Nephron (organoid): ENCODE results near the gene CCDC97.
A peak's percentile ranks its signal among the peaks of the same experiment; 100 is the strongest.

Experiments
- H3K27ac Mint-ChIP-seq, 3 experiments: 2 replicates each; pipeline ENCODE4 v1.8.0; 2020; ENCODE audit warnings: mixed read lengths in 3 of 3, mild to moderate bottlenecking in 2 of 3, moderate library complexity in 1 of 3
- H3K27me3 Mint-ChIP-seq: 2 replicates; pipeline ENCODE4 v1.8.0; 2021; ENCODE audit warnings: low read depth, mild to moderate bottlenecking, moderate library complexity, mixed read lengths
- H3K36me3 Mint-ChIP-seq: 2 replicates; pipeline ENCODE4 v1.8.0; 2020; ENCODE audit warnings: low read depth, mixed read lengths
- H3K4me1 Mint-ChIP-seq: 2 replicates; pipeline ENCODE4 v1.8.0; 2020; ENCODE audit warnings: mixed read lengths
- H3K4me3 Mint-ChIP-seq, 3 experiments: 2 replicates each; pipeline ENCODE4 v1.8.0; 2020; ENCODE audit warnings: mild to moderate bottlenecking in 3 of 3, mixed read lengths in 3 of 3, moderate library complexity in 2 of 3
- H3K9me3 Mint-ChIP-seq: 2 replicates; pipeline ENCODE4 v1.8.0; 2020; ENCODE audit warnings: mixed read lengths
- TF ChIP-seq, protein P1 (sequence below), 3 experiments: fragments of 200-600 bp; sonication (generic); IDR thresholded peaks; one replicate each; pipeline ENCODE4 v1.5.0; 2021; ENCODE audit warnings: antibody characterized with exemption in 3 of 3; ENCODE audit not compliant: unreplicated experiment in 3 of 3

The CCDC97 gene

DNA sequence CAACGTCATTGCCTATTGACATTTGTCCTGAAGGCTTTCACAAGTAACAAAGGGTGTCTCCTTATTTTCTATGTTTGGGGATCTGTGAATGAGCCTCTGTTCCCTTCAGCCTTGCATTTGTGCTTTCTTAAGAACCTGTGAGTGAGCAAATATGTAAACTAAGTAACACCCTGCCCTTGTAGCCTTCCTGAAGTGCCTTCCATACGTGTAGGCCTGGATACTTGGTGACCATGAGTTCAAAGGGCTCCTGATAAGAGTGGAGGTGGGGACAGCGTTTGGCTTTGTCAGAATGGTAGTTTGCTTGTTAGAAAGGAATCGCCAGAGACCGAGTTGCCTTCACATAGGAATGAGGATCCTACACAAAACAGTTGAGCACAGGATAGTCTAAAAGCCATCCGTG lies 14.5 kb upstream of the CCDC97 start:
- TF ChIP-seq, protein P1, sequence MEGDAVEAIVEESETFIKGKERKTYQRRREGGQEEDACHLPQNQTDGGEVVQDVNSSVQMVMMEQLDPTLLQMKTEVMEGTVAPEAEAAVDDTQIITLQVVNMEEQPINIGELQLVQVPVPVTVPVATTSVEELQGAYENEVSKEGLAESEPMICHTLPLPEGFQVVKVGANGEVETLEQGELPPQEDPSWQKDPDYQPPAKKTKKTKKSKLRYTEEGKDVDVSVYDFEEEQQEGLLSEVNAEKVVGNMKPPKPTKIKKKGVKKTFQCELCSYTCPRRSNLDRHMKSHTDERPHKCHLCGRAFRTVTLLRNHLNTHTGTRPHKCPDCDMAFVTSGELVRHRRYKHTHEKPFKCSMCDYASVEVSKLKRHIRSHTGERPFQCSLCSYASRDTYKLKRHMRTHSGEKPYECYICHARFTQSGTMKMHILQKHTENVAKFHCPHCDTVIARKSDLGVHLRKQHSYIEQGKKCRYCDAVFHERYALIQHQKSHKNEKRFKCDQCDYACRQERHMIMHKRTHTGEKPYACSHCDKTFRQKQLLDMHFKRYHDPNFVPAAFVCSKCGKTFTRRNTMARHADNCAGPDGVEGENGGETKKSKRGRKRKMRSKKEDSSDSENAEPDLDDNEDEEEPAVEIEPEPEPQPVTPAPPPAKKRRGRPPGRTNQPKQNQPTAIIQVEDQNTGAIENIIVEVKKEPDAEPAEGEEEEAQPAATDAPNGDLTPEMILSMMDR (IDR thresholded peaks at IDR 0.05; ENCODE audit: unreplicated experiment in 3 of 3), result no peak
- H3K27me3 Mint-ChIP-seq, result no peaks in the 10 kb centered on the region
- no peak overlapping the region for H3K4me3 Mint-ChIP-seq
- peaks cover 39% of the 10 kb centered on the region for H3K4me1 Mint-ChIP-seq
- H3K36me3 Mint-ChIP-seq, result peaks cover 90% of the 10 kb centered on the region
- no peaks in the 10 kb centered on the region for H3K9me3 Mint-ChIP-seq
- H3K27ac Mint-ChIP-seq, result no peak overlapping the region

DNA sequence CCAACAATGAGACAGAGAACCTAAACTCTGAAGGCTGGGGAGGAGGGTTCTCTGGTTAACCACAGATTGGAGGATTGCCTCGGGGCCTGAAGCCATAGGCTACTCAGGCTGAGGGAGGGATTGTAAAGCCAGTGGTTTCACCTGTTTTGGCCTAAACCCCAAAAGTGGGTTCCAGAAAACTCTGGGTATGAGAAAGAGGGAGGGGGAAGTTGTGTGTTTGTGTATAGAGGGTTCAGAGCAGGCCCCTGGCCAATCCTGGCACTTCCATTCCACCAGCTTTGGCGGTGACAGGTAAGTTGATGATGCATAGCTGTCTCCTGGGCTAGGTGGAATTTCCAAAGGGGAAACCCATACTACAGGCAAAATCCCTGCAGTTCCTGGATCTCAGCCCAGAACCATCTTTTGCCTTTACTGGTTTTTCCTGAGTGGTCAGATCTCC lies 13.5 kb upstream of the CCDC97 start:
- H3K4me3 Mint-ChIP-seq, result no peak overlapping the region
- peak overlapping the region in 1 of 3 experiments; percentile 87 for H3K27ac Mint-ChIP-seq
- H3K36me3 Mint-ChIP-seq, result peaks cover 88% of the 10 kb centered on the region
- peaks cover 42% of the 10 kb centered on the region for H3K4me1 Mint-ChIP-seq
- TF ChIP-seq, protein P1 (IDR thresholded peaks at IDR 0.05; ENCODE audit: unreplicated experiment in 3 of 3), result no peak
- H3K27me3 Mint-ChIP-seq, result no peaks in the 10 kb centered on the region
- H3K9me3 Mint-ChIP-seq, result no peaks in the 10 kb centered on the region

DNA sequence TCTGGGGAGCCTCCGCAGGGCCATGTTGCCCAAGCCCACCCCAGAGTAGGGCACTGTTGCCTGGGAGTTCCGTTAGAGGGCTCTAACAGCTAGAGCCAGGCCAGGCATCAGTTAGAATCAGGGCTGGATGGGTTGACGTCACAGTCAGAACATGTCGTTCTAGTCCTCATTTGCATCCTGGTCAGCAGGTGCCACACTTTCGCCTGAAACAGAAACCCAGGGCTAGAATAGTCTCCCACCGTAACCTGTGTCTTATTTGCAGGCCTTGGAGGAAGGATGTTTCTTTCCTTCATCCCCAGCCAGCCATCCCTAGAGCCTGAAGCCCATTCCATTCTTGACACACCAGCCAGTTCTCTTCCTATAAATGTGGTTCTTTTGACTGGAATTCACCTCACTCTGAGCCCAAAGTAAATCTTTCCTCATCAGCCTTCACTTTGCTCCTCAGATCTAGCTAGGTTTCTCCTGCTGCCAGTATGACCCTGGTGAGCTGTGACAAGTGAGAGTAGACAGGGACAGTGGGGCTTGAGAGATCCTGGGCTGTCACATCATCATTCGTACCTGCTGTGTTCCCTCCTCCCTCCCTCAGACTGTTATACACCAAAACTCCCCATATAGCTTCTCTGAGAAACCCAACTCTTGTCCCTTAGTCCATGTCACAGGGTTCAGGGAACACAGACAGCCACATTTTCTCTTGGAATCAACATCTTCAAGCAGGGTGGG lies 12.2 kb upstream of the CCDC97 start:
- Mint-ChIP-seq H3K4me3 (peak overlapping the region in 1 of 3 experiments; percentile 54), H3K36me3 (peaks cover 87% of the 10 kb centered on the region), H3K27ac (peak overlapping the region; percentile 69 to 87 (median 76)), H3K9me3 (no peaks in the 10 kb centered on the region), H3K4me1 (peaks cover 42% of the 10 kb centered on the region), H3K27me3 (no peaks in the 10 kb centered on the region)
- TF ChIP-seq, protein P1 (IDR thresholded peaks at IDR 0.05; ENCODE audit: unreplicated experiment in 3 of 3), result no peak

DNA sequence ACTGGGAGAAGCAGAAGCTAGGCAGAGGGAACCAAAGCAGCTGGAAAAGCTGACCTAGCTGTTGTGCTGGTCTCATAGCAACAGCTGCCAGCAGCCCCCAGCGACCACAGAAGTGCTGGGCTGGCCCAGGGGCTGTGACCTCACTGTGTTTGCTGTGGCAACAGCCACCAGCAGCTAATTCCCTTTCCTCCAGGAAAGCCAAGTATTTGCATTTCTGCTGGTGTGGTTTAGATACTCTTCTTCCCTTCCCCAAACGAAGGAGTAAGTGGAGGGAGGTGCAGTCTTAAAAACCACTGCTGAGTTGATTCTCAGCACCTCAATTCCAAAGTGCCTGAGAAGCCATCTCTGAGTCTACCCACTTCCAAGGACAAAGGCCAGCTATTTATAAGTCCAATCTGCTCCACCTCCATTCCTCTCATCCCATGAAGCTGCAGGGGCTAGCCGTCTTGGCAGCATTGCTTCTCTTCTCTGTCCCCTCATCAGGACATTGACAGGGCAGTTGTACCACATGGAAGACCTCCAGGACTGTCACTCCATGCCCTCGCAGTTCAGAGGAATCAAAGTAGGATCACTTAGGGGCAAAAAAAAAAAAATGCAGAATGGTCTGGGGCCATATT lies 11.5 kb upstream of the CCDC97 start:
- H3K27me3 Mint-ChIP-seq, result no peaks in the 10 kb centered on the region
- H3K27ac Mint-ChIP-seq, result peak overlapping the region; percentile 69 to 87 (median 76)
- peaks cover 90% of the 10 kb centered on the region for H3K36me3 Mint-ChIP-seq
- H3K4me1 Mint-ChIP-seq, result peaks cover 42% of the 10 kb centered on the region
- TF ChIP-seq, protein P1 (IDR thresholded peaks at IDR 0.05; ENCODE audit: unreplicated experiment in 3 of 3), result no peak
- H3K9me3 Mint-ChIP-seq, result no peaks in the 10 kb centered on the region
- peak overlapping the region in 1 of 3 experiments; percentile 54 for H3K4me3 Mint-ChIP-seq

DNA sequence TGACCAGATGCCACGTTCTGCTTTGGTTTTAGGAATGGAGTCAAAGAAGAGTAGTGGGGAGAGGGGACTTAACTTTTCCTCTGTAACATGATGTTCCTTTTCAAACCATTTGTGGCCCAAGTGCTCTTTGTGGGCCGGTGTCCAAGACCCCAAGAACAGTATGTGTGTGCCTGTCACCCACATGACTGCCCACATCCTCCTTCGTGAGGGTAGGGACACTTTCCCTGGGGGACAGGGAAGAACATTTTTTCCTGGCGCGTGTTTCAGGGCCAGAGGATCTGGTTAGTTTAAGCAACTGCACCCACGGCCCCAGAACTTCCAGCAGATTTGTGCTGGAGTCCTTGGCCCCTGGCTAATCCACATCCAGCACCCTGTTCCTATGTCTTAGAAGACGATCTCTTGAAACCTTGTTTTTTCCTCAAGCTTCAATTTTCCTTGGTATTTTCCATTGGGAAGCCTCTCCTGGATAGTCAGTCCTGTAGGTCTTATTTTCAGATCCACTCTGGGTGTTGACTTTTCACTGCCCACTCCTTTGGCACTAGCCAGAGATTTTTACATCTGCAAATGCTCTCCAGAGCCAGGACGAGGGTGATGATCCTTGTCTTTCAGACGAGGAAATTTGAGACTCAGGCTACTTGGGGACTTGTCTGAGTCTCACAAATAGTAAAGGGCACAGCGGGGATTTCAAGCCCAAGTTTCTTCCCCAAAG lies 10.8 kb upstream of the CCDC97 start:
- Mint-ChIP-seq H3K9me3 (no peaks in the 10 kb centered on the region), H3K4me3 (peak overlapping the region in 1 of 3 experiments; percentile 48), H3K27me3 (no peaks in the 10 kb centered on the region), H3K27ac (peak overlapping the region; percentile 76 to 87 (median 76)), H3K4me1 (peaks cover 42% of the 10 kb centered on the region), H3K36me3 (peaks cover 90% of the 10 kb centered on the region)
- TF ChIP-seq, protein P1 (IDR thresholded peaks at IDR 0.05; ENCODE audit: unreplicated experiment in 3 of 3), result no peak
